GM21723 (cell line): Measurements from ENCODE around the gene ZBTB37.
"Not testable (repeated sequence)": the region's sequence is repeated elsewhere in the genome, so short reads cannot be mapped to it uniquely, and the experiment has no call there.

Source experiments
- ATAC-seq: cut with Tn5 transposase; IDR thresholded peaks from one replicate; pipeline ENCODE4 v1.9.1; 2021; ENCODE audit warnings: mild to moderate bottlenecking, moderate library complexity; ENCODE audit not compliant: unreplicated experiment

ZBTB37 gene

GRCh38 chr1:173868266-173869020 is at the start of gene ZBTB37:
TSS of gene ZBTB37 (plus strand) at chr1:173868380. CDS start at chr1:173870226, 1,846 bp downstream.
- ATAC-seq = peak; percentile 61

DNA sequence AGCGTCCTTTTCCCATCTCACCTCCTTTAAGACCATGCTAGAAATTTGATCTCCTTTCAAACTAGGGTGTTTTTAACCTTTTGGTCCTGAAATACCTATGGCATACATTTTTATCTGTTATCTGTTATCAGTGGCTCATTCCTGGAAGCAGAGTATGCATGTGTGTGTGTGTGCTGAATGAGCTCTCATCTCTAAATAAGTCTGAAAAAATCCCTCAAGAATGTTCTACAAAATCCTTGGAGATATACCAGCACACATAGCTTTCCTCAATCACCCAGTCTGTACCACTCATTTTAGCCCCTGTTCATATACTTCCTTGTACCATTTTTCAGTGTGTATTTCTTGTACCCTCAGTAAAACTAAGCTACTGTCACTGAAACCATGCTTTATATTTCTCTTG is 49.7 kb upstream of the ZBTB37 start:
- no peak for ATAC-seq

DNA sequence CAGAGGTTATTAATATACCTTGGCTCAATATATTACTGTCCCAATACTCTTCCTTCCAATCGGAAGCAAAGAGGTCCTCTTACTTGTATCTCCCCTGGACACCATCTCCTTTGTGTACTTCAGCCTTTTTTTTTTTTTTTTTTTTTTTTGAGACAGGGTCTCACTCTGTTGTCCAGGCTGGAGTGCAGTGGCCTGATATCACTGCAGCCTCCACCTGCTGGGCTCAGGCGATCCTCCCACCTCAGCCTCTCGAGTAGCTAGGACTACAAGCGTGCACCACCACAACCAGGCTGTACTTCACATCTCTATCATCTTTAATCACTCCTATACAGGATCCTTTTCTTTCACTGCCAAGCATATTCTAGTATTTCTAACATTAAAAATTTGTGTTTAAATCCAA is 46.5 kb upstream of the ZBTB37 start:
- ATAC-seq = no peak

GRCh38 chr1:173823781-173824314 is 44.3 kb upstream of the ZBTB37 start:
- peak; percentile 47 for ATAC-seq

- peak; percentile 89 for ATAC-seq
Measured at GRCh38 chr1:173824315-173825081, 43.7 kb upstream of the ZBTB37 start, which contains the start of the genes CENPL and DARS2. TSS of gene CENPL (minus strand) at chr1:173824883. CDS start at chr1:173811299, 13,584 bp downstream. TSS of gene DARS2 (plus strand) at chr1:173824673. CDS start at chr1:173825230, 557 bp downstream.

GRCh38 chr1:173827611-173828010 is 40.6 kb upstream of the ZBTB37 start:
- ATAC-seq = no peak

GRCh38 chr1:173832748-173833147 is 35.4 kb upstream of the ZBTB37 start:
- ATAC-seq = no peak

DNA sequence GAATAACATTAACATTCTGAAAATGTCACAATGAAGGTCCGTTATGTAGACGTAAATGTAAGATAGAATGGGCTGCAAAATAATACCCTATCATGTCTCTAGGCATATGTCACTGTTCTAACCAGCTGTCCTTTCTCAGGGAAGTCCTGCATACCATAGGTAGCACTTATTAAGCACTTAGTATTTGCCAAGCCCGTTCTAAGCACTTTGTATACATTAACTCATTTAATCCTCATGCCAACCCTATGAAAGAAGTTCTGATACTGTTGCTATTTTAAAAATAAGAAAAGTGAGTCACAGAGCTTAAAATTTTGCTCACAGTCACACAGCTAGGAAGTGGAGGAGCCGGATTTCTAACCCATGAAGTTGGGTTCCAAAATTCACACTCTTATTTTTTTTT is 16.1 kb upstream of the ZBTB37 start:
- ATAC-seq = no peak

GRCh38 chr1:173853074-173853473 is 15.1 kb upstream of the ZBTB37 start:
- no peak for ATAC-seq

GRCh38 chr1:173856014-173856413 is 12.2 kb upstream of the ZBTB37 start:
- ATAC-seq = no peak

DNA sequence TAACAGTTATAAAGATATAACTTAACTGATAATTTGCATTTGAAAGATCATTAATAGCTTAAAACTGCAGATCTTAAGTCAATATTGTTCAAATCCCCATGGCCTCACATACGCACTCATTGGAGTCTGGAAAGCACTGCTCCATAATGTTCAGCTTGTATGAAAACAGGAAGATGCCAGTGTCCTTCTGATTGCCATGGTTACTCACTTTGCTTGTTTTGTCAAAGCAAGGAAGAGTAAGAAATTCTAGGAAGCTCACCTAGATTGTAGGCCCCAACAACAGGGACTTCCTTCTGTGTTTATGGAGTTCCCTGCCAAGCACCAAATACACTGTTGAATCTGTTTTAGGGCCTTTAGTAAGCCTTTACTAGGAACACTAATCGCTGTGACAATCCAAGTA is 11.3 kb upstream of the ZBTB37 start:
- ATAC-seq = no peak

DNA sequence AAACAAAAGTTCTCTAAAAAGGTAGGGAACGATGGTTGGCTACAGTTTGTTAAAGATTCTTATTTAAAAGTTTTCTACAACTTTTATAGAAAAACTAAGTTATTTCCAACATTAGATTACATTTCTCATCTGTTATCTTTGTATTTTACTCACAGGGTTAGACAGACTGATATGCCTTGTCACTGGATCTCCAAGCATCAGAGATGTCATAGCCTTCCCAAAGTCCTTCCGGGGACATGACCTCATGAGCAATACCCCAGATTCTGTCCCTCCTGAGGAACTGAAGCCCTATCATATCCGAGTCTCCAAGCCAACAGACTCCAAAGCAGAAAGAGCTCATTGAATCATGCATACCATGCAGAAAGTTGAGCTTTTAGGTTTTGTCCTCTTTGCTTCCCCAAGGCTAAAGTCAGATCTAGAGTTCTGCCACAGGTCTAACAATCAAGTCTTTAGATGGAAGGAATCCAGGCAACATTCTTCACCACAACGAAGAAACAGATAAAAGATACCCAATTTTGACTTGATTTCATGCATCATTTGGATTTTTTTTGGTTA is 10.7 kb upstream of the ZBTB37 start:
- no peak for ATAC-seq

DNA sequence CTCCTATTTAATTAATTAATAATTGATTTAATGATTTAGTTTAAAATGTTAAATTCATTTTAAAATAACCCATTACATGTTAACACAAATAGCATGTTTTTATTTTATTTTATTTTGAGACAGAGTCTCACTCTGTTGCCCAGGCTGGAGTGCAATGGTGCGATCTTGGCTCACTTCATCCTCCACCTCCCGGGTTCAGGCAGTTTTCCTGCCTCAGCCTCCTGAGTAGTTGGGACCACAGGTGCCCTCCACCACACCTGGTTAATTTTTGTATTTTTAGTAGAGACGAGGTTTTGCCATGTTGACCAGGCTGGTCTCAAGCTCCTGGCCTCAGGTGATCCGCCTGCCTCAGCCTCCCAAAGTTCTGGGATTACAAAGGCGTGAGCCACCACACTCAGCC is 8.6 kb upstream of the ZBTB37 start:
- not testable (repeated sequence) for ATAC-seq

- no peak for ATAC-seq
Measured at GRCh38 chr1:173860065-173860464, 8.1 kb upstream of the ZBTB37 start.

DNA sequence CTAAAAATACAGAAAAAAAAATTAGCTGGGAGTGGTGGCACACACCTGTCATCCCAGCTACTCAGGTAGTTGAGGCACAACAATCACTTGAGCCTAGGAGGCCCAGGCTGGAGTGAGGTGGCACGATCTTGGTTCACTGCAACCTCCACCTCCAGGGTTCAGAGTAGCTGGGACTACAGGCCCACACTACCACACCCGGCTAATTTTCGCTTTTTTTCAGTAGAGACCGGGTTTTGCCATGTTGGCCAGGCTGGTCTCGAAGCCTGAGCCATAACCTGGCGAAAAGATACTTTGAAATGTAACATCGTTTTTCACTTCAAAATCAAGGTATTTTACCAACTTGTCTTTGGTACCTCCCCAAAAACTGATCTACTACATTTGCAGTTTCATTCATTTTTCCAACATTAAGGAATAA is 6.4 kb upstream of the ZBTB37 start:
- ATAC-seq = no peak

GRCh38 chr1:173862146-173862768 is 5.9 kb upstream of the ZBTB37 start:
- not testable (repeated sequence) for ATAC-seq

DNA sequence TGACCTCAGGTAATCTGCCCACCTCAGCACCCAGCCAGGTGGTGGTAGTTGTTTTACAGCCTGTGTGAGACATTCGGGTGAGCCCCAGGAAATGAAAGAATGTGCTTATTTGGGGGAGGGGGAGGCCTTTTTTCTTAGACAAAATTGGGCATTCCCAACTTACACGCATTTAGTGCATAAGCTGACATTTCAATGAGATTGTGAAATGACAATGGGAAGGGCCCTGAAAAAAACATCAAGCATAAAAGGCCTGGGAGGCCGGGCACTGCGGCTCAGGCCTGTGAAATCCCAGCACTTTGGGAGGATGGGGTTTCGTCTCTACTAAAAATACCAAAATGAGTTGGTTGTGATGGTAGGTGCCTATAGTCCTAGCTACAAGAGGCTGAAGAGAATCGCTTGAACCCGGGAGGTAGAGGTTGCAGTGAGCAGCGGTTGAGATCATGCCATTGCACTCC is 5.4 kb upstream of the ZBTB37 start:
- no peak for ATAC-seq

- no peak for ATAC-seq
Measured at GRCh38 chr1:173863224-173864161, 4.7 kb upstream of the ZBTB37 start.

DNA sequence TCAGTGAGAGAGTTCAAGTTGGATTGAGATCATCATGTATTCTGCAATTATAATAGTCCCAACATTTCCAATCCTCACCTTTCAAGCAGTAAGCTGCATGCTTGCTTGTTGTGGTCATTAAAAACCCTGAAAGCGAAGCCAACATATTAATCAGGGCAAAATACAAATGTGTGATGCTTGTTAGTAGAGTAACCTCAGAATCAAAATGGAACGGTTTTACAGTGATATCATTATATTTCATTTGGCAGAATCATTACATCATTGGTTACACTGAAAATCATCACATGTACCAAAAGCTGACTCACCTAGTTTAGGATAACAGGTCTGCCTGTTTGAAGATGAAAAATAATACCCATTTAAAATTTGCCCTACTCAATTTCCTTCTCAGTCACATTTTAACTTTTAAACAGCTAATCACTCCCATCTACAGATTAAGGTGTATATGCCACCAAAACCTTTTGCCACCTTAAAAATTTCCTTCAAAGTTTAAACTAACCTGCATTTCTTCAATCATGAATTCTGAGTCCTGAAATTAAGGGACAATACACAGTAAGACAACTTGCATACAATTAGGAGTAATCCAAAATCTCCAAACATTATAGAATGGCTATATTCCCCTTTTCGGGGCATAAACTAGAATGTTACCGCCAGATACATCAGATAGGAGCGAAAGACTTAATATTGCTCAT is 3.9 kb upstream of the ZBTB37 start:
- no peak for ATAC-seq
